ENCODE results near the gene EYS.

The EYS gene

DNA sequence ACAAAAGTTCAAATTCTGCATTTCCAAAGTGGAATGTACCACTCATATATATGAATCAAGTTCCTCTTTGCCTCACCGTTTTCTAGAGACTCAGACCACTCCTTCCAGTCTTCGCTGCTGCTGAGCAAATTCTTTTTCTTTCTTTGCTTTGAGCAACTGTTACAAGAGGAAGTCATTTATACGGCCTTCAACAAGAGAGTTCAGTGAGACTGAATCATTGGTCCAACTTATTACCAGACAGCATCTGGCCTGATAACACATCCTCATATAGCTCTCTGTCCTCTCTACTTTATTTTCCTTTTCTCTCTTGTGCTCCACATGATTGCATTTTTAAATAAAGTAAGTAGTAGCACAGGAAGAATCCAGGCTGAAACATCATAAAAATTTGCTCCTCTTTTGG, 1418.7 kb downstream of the EYS start:
- H3K36me3 ChIP-seq (ENCODE audit: insufficient read depth, low read length): no peaks in the 10 kb centered on the region
- no peak overlapping the region for H3K4me2 ChIP-seq (ENCODE audit: low read depth, low read length, poor library complexity, severe bottlenecking)
- no peaks in the 10 kb centered on the region for H4K20me1 ChIP-seq (ENCODE audit: insufficient read depth, low read length, poor library complexity, severe bottlenecking)
- H3K79me2 ChIP-seq (ENCODE audit: insufficient read depth, low read length): no peaks in the 10 kb centered on the region
- no peaks in the 10 kb centered on the region for H3K27me3 ChIP-seq (ENCODE audit: insufficient read depth, low read length, poor library complexity, severe bottlenecking)
- TF ChIP-seq EZH2phosphoT487 (IDR thresholded peaks at IDR 0.05; ENCODE audit: borderline replicate concordance): no peak
- TF ChIP-seq, protein P1, sequence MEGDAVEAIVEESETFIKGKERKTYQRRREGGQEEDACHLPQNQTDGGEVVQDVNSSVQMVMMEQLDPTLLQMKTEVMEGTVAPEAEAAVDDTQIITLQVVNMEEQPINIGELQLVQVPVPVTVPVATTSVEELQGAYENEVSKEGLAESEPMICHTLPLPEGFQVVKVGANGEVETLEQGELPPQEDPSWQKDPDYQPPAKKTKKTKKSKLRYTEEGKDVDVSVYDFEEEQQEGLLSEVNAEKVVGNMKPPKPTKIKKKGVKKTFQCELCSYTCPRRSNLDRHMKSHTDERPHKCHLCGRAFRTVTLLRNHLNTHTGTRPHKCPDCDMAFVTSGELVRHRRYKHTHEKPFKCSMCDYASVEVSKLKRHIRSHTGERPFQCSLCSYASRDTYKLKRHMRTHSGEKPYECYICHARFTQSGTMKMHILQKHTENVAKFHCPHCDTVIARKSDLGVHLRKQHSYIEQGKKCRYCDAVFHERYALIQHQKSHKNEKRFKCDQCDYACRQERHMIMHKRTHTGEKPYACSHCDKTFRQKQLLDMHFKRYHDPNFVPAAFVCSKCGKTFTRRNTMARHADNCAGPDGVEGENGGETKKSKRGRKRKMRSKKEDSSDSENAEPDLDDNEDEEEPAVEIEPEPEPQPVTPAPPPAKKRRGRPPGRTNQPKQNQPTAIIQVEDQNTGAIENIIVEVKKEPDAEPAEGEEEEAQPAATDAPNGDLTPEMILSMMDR (conservative IDR thresholded peaks at IDR 0.05; ENCODE audit: low read length): no peak
- H3K4me3 ChIP-seq (ENCODE audit: low read length, poor library complexity, severe bottlenecking): no peak overlapping the region
- H3K9me2 ChIP-seq (replicated peaks; ENCODE audit: low read depth, low read length): no peaks in the 10 kb centered on the region
- no peaks in the 10 kb centered on the region for H3F3A ChIP-seq (ENCODE audit: low read depth)
- no peak overlapping the region for H3K9ac ChIP-seq (ENCODE audit: low read depth, low read length, poor library complexity, severe bottlenecking)
- no peak overlapping the region for H2AFZ ChIP-seq (ENCODE audit: low read length)
- no peaks in the 10 kb centered on the region for H3K4me1 ChIP-seq (ENCODE audit: insufficient read depth, low read length, poor library complexity, severe bottlenecking)
- no peaks in the 10 kb centered on the region for H3K9me3 ChIP-seq (ENCODE audit: insufficient read depth, low read depth, low read length)

DNA sequence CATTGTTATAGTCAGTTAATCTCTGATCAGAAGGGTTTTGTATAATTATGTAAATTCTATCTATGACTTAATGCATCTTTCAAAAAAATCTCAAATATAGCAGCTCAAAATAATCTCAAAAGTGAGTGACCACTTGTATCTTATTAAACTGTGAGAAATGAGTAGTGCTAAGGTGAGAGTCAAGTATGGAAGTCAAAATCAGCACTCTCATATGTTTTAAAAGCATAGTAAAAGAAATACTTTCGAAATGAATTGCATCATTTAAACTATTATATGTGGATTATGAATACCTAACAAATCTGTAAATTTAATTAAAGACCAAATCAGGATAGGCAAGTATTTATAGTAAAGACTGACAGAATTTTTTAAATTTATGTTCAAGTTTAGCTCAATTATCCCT, 1425.9 kb downstream of the EYS start:
- Histone ChIP-seq H3K79me2 (ENCODE audit: insufficient read depth, low read length) (no peaks in the 10 kb centered on the region), H3K4me1 (ENCODE audit: insufficient read depth, low read length, poor library complexity, severe bottlenecking) (no peaks in the 10 kb centered on the region), H3K4me3 (ENCODE audit: low read length, poor library complexity, severe bottlenecking) (no peak overlapping the region), H3K4me2 (ENCODE audit: low read depth, low read length, poor library complexity, severe bottlenecking) (no peak overlapping the region), H3K9ac (ENCODE audit: low read depth, low read length, poor library complexity, severe bottlenecking) (no peak overlapping the region), H4K20me1 (ENCODE audit: insufficient read depth, low read length, poor library complexity, severe bottlenecking) (no peaks in the 10 kb centered on the region), H3K9me3 (ENCODE audit: insufficient read depth, low read depth, low read length) (no peaks in the 10 kb centered on the region), H2AFZ (ENCODE audit: low read length) (no peak overlapping the region), H3K36me3 (ENCODE audit: insufficient read depth, low read length) (no peaks in the 10 kb centered on the region), H3K27me3 (ENCODE audit: insufficient read depth, low read length, poor library complexity, severe bottlenecking) (no peaks in the 10 kb centered on the region), H3K9me2 (replicated peaks; ENCODE audit: low read depth, low read length) (no peaks in the 10 kb centered on the region), H3F3A (ENCODE audit: low read depth) (no peaks in the 10 kb centered on the region)
- TF ChIP-seq, protein P1 (conservative IDR thresholded peaks at IDR 0.05; ENCODE audit: low read length): no peak
- TF ChIP-seq EZH2phosphoT487 (IDR thresholded peaks at IDR 0.05; ENCODE audit: borderline replicate concordance): no peak

DNA sequence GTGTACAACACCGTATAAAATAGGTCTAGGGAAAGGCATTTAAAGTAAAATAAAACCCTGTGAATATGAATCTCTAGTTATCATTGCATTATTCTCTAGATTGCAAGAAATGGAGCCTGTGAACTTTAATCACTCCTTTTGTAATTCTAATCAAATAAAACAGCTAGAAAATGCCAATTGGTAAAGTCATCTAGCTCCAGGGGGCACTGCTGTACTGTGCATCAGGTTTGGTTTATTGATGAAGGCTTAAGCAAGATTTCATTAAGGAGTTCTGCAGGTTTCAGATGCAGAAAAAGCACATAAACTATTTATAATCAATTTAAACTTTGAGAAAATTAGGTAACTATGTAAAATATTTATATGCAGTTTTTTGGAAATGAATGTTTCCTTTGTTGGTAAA, 1426.5 kb downstream of the EYS start:
- no peak overlapping the region for H3K4me2 ChIP-seq (ENCODE audit: low read depth, low read length, poor library complexity, severe bottlenecking)
- H3K4me3 ChIP-seq (ENCODE audit: low read length, poor library complexity, severe bottlenecking): no peak overlapping the region
- no peaks in the 10 kb centered on the region for H3K36me3 ChIP-seq (ENCODE audit: insufficient read depth, low read length)
- no peaks in the 10 kb centered on the region for H3K9me3 ChIP-seq (ENCODE audit: insufficient read depth, low read depth, low read length)
- H3K9me2 ChIP-seq (replicated peaks; ENCODE audit: low read depth, low read length): no peaks in the 10 kb centered on the region
- H3K4me1 ChIP-seq (ENCODE audit: insufficient read depth, low read length, poor library complexity, severe bottlenecking): no peaks in the 10 kb centered on the region
- no peaks in the 10 kb centered on the region for H3F3A ChIP-seq (ENCODE audit: low read depth)
- no peaks in the 10 kb centered on the region for H3K27me3 ChIP-seq (ENCODE audit: insufficient read depth, low read length, poor library complexity, severe bottlenecking)
- no peak for TF ChIP-seq EZH2phosphoT487 (IDR thresholded peaks at IDR 0.05; ENCODE audit: borderline replicate concordance)
- TF ChIP-seq, protein P1 (conservative IDR thresholded peaks at IDR 0.05; ENCODE audit: low read length): peak; percentile 54
- no peaks in the 10 kb centered on the region for H3K79me2 ChIP-seq (ENCODE audit: insufficient read depth, low read length)
- H3K9ac ChIP-seq (ENCODE audit: low read depth, low read length, poor library complexity, severe bottlenecking): no peak overlapping the region
- H4K20me1 ChIP-seq (ENCODE audit: insufficient read depth, low read length, poor library complexity, severe bottlenecking): no peaks in the 10 kb centered on the region
- H2AFZ ChIP-seq (ENCODE audit: low read length): no peak overlapping the region

Measured in Loucy (cell line).